Retinal pigment epithelial cell (primary cell): ENCODE measurements around the gene MACROH2A1.

Experiments
- DNase-seq: peaks from one replicate; pipeline ENCODE4 v3.0.0-alpha.2; 2010; ENCODE audit warnings: low read depth
- H3K4me3 ChIP-seq: 2 replicates; pipeline ENCODE4 v1.5.1; 2011; ENCODE audit warnings: mild to moderate bottlenecking, low read length, control low read depth, moderate library complexity
- TF ChIP-seq, protein P1 (sequence below): conservative IDR thresholded peaks from 2 replicates; pipeline ENCODE4 v1.5.1; 2011; ENCODE audit warnings: low read depth, low read length, control low read depth, inconsistent platforms

The MACROH2A1 gene

DNA sequence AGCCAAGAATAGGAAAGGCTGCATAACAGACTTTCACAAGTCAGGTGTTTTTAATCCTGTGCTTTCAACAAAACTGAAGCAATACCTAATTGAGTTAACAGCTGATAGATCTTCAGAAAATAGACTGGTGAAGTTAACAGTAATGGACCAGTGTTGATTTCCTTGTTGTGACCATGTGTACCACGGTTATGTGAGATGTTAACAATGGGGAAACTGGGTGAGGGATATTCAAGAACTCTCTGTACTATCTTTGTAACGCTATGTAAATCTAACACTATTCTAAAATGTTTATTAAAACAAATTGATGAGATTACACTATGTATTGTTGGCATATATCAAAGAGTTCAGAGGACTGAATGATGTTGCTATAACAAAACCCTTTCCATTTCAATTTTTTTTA, 36.9 kb downstream of the MACROH2A1 start:
- H3K4me3 ChIP-seq: no peak overlapping the region
- TF ChIP-seq, protein P1, sequence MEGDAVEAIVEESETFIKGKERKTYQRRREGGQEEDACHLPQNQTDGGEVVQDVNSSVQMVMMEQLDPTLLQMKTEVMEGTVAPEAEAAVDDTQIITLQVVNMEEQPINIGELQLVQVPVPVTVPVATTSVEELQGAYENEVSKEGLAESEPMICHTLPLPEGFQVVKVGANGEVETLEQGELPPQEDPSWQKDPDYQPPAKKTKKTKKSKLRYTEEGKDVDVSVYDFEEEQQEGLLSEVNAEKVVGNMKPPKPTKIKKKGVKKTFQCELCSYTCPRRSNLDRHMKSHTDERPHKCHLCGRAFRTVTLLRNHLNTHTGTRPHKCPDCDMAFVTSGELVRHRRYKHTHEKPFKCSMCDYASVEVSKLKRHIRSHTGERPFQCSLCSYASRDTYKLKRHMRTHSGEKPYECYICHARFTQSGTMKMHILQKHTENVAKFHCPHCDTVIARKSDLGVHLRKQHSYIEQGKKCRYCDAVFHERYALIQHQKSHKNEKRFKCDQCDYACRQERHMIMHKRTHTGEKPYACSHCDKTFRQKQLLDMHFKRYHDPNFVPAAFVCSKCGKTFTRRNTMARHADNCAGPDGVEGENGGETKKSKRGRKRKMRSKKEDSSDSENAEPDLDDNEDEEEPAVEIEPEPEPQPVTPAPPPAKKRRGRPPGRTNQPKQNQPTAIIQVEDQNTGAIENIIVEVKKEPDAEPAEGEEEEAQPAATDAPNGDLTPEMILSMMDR: no peak
- DNase-seq: no peak

DNA sequence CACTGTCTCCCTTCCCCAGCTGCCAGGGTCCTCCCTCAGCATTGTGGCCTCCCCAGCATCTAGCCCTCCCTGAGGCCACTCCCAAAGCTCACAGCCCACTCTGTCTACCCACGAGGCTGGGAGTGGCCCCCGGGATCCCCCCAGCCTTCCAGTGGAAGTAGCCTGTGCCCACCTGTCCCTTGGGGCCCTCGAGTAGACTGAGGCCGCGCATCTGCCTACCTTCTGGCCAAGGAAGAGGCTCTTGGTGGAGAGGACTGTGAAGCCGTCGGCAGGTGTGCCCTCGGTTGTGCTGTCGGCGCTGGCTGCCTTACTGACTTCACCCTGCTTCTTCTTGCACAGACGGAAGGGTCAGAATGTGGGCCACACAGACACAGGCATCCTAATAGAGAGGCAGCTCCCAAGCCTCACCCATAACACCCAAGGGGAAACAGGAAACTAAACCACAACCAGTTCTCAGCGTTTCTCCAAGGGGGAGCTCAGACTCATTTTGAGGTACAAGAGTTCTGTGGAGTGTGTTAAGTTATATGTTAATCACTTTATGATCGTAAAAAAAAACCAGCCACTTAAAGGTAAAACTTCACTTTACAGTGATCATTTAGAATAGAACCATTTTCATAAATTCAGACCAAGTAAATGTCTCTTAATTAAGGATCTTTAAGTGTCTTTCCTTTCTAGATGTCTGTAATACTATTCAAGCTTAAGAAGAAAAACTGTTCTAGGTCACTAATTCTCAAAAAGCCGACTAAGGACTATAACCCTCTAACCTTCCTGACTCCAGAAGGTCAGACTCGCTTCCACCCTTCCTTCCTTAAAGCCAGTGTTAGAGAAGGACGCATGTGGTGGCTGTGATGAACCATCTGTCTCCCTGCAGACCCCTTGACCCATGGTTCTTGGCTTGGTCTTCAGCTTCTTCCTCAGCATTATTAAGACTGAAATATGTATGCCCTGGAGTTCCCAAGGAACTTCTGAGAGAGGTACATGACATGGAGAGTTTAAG, 38.5 kb downstream of the MACROH2A1 start:
- DNase-seq: no peak
- no peak overlapping the region for H3K4me3 ChIP-seq
- TF ChIP-seq, protein P1: no peak

DNA sequence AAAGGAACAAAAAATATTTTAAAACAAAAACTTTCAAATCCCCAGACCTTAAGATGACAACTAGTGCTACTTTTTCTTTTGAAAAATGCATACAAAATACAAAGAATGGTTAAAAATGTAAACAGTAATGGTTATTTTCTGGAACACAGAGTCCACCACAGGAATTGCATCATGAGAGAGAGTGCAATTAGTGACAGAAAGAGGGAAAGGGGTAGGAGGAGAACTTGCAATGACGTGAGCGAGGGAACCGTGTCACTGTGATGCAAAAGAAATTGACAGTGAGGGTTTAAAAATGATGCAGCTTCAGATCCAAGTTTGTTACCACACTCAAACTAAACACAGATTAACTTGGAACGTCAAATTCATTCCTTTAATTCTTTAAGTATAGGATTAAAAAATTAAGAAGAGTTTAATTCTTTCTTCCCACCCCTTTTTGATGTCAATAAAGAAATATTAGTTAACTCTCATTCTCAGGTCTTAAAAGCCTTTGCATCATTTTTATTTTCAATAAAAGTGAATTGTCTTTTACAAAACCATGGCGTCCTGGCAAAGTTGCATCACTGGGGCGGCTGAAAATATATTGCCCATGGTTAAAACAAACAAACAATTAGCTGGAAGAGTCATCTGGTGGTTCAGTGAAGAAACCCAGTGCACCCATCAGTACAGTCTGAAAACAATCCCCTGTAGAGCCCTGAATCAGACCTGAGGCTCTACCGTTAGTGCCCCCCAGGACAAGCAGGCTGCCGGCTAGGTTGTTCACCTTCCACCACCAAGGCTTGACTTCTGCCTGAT, 39.5 kb downstream of the MACROH2A1 start:
- no peak overlapping the region for H3K4me3 ChIP-seq
- no peak for DNase-seq
- TF ChIP-seq, protein P1: no peak

- TF ChIP-seq, protein P1: no peak
- no peak for DNase-seq
- no peak overlapping the region for H3K4me3 ChIP-seq
Measured at GRCh38 chr5:135357685-135358084, 41.3 kb downstream of the MACROH2A1 start.

GRCh38 chr5:135356522-135357318, 42.3 kb downstream of the MACROH2A1 start:
- no peak for DNase-seq
- TF ChIP-seq, protein P1: no peak
- no peak overlapping the region for H3K4me3 ChIP-seq

DNA sequence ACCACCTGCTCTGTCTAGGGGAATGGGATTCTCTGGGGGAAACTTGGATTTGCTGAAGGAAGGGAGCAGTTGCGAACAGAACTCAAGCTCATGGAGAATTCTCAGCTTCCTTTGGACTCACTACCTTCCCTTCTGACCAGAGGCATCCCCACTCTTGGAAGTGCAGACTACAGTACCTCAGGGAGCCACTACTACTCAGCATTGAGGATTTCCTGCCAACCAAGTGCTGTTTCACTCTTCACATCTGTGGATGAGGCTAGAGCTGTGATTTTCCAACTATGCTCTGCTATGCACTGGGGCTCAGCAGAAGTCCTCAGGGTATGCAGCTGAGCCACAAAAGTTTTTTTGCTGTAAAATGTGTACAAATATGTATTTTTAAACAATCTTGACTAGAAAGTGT, 43.9 kb downstream of the MACROH2A1 start:
- TF ChIP-seq, protein P1: no peak
- no peak for DNase-seq
- H3K4me3 ChIP-seq: no peak overlapping the region
